Adrenal gland (tissue), 5 donors: ENCODE results near the gene SLC24A3.

ENCODE experiments used
- CTCF ChIP-seq, 6 experiments: fragments of 450-650 bp in 4 of 6; fragments of 200-600 bp in 2 of 6; sonication (generic) in 1 of 6; IDR thresholded peaks; 1 replicate in 5 of 6; 2 replicates in 1 of 6; pipeline versions ENCODE4 v1.5.1 to v1.8.0; 2016 to 2021; ENCODE audit warnings: antibody characterized with exemption in 6 of 6, mild to moderate bottlenecking in 2 of 6, moderate library complexity in 1 of 6
- POLR2A ChIP-seq, 2 donors: fragments of 450-650 bp; IDR thresholded peaks; one replicate each; pipeline ENCODE4 v1.6.1; 2017; ENCODE audit warnings: antibody characterized with exemption in 2 of 2, mild to moderate bottlenecking in 2 of 2, moderate library complexity in 1 of 2
- donor health status: DM: no; HTN: no; CAD: no.

- TF ChIP-seq CTCF (IDR thresholded peaks at IDR 0.05) (no peak), POLR2A (IDR thresholded peaks at IDR 0.05) (no peak)
Measured at GRCh38 chr20:19706463-19706862, 494.0 kb downstream of the SLC24A3 start.
